Stimulated activated CD8-positive, alpha-beta memory T cell treated with anti-CD3 and anti-CD28 coated beads, Interleukin-12 subunit alpha, Interleukin-12 subunit beta, amount 100 ng/mL, for 4 hours (primary cell): ENCODE data around the gene COPS9.

Source experiments
- DNase-seq: peaks from one replicate; pipeline ENCODE4 v3.0.0-alpha.2; 2020; ENCODE audit warnings: low read depth

The COPS9 gene

DNA sequence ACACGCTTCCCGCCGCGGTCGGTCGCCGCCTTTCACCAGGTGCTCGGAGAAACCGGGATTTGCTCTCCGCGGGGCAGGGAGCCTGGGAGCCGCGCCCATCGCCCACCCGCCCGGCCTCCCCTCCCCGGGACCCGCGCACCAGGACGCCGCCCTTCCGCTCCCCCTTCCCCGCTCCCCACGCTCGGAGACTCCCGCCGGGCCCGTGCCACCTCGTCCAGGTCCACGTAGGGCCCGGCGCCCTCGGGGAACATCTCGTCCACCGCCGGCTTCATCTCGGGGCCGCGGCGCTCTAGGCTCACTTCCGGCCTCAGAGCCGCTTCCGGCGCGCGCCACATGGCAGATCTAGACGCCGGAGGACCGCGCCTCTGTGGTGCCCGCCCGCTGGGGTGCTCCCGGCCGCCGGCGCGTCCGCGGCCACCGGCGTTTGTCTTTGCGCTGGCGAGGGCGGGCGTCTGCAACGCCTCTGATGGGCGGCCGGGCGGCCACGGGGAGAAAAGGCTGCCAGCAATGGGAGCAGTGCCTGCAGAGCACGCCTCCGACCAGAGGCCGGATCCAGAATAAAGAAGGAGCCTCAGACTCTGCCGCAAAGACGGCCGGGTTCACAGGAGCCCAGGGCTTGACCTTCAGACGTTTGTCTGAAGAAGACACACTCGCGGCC lies at the start of gene COPS9:
TSS of gene COPS9 (minus strand) at position 293 of the 658 bp plus-strand sequence. CDS start at position 272, 21 bp downstream.
- peak; percentile 79 for DNase-seq

DNA sequence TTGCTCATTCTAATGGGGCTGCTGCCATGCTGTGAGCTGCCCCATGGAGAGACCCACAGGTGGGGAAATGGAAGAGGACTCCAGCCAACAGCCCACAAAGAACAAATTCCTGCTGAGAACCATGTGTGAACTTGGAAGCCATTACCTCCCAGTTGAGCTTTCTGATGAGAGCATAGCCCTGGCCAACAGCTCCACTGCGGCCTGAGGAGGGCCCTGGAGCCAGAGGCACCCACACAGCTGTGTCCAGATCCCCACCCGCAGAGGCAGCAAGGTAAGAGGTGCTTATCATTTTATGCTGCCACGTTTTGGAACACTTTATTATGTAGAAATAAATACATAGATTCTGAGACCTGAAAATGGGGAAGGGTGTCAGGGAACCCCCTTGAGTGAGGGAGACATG lies 48.6 kb upstream of the COPS9 start:
- no peak for DNase-seq

DNA sequence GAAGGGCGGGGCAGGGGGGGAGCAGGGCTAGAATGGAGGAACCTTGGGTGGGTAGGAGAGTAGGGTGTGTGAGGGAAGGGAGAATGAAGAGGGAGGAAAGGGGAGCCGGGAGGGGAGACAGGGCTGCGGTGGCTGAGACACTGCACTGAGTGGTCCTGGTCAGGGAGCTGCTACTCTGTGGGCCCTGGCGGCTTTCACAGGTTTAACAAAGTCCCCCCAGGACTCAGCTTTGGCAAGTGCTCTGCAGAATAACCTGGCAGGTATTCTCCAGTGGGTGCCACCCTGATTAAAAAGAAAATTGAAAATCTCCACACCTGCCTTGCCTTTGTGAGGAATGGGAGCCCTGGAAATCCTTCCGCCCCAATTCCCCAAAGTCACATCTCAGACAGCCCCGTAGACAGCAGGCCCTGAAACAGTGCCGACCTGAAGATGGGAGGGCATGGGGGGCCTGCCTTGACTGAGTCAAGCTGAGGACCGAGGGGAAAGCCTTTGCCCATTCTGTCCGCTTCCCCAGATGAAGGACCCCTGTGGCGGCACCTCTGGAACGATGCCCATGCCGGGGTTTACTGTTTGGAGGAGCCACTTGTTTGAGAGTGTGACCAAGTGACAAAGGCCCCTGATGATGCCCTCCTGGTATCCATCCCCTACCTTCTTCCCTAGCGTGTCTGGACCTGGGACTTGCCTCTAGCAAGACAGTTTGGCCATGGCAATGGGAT lies 47.9 kb upstream of the COPS9 start:
- DNase-seq, result no peak

DNA sequence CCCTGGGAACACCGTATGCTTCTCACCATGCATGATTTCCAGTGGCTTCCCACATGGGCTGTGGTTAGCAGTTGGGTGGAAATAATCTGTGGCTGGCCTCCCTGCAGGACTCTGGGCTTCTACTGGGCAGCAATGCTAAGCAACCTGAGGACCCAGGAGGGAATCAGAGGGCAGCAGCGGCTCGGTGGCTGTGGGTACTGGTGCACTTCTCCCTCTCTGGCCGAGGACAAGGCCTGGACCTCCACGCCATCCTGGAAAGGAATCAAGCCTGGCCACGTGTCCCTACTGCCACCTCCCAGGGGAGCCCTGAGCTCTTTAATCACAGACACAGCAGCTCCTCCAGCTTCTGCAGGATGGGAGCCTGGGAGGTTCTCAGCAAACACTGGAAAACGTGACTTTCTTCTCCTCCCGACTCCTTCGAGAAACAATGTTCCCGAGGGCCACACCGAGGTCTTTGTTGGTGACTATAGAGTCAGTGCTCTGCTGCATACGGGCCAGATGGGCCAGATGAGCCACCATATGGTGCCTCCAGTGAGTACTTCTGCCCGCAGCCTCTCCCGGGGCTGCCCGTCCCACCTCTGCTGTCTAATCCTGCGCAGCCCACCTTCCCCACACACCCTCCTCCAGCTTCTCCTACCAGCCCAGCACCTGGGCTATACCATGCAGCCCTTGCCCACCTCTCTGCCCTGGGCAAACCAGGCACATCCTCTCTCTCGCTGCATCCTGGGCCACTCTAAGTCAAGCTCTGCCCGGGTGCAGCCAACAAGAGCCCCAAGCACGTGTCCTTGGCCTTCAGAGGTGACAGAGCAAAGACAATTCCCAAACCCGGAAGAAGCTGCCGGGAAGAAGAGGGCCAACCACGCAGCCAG lies 47.1 kb upstream of the COPS9 start:
- no peak for DNase-seq

DNA sequence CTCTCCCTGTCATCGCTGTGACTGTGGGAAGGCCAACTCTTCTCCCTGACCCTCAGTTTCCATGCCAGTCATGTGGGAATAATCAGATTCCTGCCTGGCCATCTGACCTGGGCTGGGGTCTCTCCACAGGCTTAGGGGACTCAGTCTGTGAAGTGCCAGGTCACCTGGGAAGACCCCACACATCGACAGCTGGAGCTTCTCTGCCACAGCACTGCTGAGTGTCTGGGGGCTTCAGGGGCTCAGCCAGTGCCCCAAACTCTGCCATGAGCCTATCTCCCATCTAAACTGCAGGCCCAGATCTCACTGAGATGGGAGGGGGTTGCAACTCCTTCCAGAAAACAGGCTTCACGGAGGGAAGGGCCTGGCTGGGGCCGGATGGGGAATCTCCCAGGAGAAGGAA lies 46.4 kb upstream of the COPS9 start:
- DNase-seq, result no peak

DNA sequence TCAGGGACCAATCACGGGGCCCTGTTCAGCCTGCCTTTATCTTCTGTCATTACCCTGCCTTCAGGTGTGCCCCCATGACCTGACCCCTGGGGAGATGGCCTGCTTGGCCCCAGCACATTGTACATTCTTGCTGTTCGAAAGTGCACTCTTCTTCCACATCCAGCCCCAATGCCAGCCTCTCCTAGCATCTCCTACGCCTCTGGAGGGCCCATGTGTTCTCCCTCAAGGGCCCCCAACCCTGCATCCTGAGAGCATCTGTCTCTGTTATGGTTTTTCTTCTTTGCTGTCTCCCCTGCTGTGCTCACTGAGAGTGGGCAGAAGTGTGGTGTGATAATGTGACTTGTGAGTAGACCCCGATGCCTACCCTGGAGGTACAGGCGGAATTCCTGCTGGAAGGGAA lies 45.9 kb upstream of the COPS9 start:
- no peak for DNase-seq

DNA sequence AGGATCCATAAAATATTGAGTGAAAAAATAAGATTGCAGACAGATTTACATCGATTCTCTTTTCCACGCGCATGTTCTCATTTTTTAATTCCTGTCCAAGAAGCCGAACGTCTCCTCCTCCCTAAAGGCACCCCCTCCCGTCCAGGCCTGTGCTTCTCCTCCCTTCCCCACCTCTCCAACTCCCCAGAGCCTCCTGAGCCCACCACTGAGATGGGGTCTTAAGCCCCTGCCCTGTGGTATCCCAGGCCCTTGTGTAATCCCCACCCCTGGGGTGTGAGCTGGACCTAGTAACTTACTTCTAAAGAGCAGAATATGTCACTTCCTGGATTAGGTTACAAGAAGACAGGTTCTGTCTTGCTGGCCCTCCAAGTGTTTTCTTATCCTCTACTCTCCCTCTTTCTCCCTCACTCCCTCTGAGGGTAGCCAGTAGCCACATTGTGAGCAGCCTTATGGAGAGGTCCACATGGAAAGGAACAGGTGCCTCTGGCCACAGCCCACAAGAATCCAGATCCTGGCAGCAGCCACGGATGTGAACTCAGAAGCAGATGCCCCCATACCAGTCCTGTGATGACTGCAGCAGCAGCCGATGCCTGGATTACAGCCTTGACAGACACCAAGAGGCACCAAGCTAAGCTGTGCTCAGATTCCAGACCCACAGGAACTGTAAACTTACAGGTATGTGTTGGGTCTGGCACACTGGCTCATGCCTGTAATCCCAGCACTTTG lies 44.0 kb upstream of the COPS9 start:
- DNase-seq, result no peak

DNA sequence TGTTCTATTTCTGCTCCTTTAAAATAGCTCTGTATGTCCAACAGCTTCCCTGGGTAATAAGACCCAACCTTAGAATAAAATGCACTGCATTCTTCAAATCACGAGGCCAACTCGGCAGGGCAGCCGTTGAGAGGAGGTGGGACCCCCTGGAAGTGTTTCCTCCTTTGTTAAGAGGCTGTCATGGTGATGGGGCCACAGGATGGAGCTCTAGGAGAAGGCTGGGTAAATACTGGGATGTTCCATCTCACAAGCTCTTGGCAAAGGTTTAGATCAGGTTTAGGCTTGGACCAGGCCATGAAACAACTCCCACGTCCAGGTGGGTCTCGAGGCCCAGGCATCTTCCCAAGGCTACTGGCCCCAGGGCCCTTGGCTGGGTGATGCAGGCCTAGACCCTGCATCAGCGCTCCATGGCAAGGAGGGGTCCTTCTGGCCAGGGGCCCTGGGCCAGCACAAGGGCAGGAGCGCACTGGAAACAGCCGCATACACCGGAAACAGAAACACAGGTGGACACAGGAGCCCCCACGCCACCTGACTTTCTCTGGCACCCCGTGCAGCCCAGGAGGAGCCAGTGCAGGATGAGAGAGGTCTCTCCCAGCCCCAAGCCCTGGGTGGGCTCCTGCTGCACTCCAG lies 43.2 kb upstream of the COPS9 start:
- DNase-seq, result no peak

DNA sequence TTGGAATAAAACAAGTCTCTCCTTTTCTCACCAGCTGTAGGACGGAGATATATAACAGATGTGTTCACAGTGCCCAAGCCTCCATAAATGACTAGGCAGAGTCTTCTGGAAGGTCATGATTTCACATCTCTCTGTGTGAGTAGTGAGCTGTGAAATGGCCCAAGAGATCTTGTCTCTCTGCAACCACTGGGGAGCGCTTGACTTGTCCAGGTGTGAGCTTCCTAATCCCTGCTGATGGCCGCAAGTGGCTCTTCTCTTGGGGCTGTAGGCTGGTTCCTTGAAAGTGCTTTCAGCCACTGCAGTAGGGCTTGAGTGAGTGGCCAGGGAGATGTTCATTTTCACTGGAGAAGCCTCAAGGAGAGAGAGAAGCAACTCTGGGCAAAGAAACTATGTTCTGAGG lies 42.5 kb upstream of the COPS9 start:
- no peak for DNase-seq

DNA sequence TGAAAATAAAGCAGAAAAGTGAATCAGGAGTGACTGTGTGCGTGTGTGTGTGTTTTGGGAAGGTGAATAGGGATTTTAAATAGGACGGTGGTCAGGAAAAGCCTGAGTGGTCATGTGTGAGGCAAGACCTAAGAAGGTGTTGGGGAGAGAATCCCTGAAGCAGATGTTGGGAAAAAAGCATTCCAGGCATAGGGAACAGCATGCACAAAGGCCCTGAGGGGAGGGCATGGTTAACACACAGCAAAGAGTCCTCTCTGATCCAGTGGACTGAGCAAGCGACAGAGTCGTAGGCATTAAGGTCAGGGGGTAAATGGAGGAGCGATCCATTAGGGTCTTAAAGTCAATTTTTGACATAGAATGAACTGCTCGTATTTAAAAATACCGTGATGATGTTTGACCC lies 38.4 kb upstream of the COPS9 start:
- no peak for DNase-seq

DNA sequence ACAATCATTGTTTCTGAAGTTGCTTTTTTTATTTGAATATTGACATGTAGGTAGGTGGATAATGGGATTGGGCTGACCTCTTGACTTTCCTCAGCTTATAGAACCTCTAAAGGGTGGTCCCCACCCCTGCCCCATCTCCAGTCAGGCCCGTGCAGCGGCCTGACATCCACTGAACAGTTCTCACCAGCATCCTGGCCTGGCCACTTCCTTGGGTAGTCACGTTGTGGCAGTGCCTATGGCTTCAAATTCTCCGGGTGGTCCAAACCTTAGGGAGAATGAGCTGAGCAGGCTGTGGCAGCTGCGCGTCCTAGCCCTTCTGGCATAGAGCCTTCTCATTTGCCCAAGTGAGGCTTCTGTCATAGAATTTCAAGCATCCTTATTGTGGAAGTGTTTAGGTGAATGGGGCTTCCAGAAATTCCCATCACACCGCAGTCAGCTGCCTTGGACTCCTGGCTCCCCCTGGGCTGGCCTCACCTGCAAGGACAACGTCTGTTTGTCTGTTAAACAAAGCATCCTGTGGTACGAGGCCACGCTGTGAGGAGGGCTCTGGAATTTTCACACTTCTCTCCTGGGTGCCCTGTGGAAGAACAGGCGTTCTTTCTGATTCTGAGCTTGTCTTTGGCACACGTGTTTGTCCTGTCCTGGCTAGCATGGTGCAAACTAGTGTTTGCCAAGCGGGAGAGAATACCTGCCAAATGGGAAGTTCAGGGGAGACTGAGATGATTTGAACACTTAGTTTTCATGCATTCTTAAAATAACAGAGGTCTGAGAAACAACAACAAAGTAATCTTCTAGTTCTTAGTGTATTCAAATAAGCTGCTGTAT lies 36.2 kb upstream of the COPS9 start:
- no peak for DNase-seq

DNA sequence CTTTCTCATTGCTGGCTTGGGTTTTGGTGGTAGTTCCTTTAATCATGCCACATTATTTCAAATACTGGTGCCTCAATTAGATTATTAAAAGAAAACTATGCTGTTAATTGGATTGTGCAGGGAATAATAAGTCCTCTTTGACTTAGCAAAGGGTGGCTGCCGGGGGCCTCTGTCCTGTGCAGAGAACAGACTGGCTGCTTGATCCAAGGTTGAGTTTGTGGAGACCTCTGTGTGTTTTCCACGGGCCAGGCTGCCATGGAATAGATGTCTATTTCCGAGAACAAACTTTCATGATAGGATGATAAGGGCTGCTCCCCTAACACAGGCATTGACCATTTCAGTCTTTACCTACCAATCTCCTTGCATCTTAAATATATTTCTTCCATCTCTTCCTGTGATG lies 34.8 kb upstream of the COPS9 start:
- DNase-seq, result no peak

DNA sequence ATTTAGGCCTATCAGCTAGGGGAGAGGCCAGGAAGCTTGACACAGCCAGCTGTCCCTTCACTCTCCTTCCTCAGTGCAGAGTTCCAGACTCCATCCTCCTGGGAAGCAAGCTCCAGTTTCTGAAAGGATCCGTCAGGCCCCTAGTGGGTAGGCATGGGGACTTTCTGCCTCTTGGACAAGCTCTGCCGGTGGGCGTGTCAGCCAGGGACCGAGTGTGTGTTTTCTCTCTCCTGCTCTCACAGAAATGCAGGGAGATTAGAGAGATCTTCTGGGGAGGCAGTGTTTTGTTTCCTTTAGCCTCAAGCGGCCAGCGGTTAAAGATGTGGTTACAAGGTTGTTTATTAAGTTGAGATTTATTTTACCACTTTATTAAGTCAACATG lies 34.2 kb upstream of the COPS9 start:
- DNase-seq, result no peak

DNA sequence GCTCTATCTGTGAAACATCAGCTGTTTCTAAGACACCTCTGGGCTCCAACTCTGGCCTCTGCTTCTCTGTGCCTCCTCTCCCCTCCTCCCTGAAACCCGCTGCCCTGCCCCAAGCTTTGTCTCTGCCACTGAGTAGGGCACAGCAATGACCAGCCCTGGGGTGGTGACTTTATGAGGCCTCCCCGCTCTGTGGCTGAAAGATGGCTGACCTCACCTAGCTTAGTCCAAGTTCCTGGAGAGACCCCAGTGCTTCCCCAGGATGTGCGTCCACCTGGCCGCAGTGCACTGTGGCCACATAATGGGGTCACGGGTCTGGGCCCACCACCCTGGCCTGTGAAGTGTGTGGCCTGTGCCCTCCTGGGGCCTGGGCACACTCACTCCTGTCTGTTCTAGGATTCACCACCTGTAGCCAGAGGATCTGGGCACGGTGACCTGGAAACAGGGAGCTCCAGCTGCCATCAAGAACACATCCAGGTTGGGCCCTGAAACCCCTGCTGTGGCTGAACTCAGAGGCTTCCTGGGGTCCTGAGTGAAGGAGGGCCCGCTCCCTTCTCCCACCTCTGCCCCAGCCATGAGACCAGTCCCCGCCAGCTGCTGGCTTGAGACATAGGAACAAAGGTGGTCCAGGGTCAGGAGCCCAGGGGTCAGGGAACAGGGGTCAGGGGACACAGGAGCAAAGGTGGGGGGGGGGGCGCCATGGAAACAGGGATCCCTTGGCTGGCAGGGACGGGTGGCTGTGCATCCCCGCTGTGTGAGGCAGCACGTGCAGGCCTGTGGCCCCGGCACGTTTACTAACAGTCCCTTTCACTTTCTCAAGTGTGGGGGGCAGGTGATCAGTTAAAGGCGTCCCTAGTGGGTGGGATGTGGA lies 33.6 kb upstream of the COPS9 start:
- no peak for DNase-seq

DNA sequence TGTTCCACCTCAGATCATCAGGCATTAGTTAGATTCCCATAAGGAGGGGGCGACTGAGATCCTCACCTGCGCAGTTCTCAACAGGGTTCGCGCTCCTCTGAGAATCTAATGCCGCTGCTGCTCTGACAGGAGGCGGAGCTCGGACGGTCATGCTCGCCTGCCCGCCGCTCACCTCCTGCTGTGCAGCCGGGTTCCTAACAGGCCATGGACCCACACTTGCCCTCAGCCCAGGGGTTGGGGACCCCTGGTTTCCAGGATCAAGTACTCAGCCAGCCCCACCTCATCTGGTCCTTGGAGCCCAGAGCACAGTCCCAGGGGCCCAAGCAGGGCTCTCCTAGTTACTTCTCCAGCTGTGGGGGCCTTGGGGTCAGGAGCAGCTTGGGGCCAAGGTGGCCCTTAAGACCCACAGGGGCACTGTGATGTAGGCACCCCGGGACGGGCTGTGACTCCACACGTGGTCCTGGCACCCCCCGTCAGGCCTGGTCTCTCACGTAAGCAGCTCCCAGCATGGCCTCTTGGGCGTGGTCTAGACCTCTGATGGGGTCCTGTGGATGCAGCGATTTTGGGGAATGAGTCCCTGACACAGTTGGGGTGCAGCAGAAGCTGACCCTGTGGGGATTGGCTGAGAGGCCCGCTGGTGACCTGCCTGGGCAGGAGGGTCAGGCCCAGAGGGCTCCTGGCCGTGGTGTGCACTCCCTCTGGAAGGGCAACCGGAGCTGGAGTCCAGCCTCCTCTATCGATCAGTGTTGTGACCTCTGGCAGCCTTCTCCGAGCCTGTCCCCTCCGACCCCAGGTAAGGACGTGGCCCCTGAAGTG lies 32.6 kb upstream of the COPS9 start:
- DNase-seq, result no peak

DNA sequence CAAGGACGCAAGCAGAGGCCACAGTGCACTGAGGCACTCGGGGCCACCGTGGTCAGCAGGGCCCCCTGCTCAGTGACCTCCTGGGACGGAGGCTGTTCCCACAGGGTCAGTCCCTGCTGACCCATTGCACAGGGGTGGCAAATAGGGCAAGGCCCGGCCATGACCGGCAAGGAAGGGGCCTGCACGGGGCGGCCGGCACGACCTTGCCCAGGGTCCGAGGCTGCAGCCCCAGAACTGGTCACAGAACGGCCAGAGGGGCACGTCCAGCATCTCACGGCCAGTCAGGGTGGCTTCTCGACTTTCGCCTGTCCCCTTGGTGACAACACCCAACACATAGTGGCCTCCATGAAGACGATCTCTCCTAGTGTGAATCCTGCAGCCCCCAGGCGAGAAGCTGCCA lies 31.9 kb upstream of the COPS9 start:
- no peak for DNase-seq

DNA sequence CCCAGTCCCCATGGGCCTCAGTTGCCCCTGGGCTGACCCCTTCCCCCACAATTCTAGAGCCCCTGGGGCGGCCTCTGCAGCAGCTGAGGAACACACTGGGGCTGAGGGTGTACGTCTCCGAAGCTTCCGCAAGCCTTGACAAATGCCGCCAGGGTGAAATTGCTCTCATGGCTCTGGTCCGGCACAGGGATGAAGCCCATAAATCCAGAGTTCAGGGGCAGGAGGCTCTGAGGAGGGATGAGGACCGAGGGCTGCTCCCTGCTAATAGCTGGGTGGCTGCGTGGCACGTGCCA lies 31.4 kb upstream of the COPS9 start:
- no peak for DNase-seq

DNA sequence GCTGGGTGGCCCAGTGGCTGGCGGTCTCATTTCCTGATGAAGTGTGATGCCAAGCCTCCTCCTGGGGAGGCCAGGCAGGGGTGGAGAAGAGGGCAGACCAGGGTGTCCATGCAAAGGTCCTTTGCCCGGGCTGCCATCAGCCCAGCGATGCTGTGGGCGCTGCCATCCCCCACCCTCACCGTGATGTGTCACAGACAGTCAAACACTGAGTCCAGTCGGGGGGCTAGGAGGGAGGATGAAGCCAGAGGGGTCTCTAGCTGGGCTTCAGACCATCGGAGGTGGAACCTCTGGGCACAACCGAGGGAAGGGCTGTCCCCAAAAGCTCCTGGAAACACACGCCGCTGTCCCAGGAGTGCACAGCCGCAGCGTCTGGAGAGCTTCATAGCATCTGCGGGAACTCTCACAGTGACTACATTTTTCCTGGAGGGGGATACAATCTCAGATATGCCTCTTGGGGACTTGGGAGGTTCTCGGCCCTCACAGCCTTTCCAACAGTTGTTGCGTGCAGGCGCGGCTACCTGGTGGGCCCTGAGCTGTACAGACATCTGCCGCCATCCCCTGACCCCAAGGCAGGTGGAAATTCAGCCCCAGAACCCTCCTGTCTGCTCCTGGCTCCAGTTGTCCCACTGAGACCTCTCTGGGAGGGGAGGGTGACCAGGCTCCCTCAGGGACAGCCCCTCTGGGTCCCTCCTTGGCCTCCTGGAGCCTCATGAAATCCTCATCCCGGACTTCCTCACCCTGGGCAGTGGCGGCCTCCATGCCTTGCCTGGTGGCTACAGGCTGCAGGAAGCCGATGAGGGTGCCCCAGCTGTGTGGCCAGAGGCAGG lies 30.9 kb upstream of the COPS9 start:
- no peak for DNase-seq
